GM12878 (cell line): Measurements from ENCODE around the gene FUT6. TPM values are rescaled to one million over a fixed set of nuclear protein-coding genes. Genes with fewer than 3 reads are reported as not detected.

Source experiments
- ATAC-seq: fragments of 200-7000 bp; cut with Tn5 transposase; 3 replicates; pipeline ENCODE4 v1.9.1; 2020; ENCODE audit warnings: mild to moderate bottlenecking, moderate library complexity
- BruUV-seq: library from RNA; stranded (reverse); fragments of 400-500 nt; replicated peaks from 2 replicates; lab custom pipeline; 2021; lab: Mats Ljungman, UMichigan
- CTCF ChIA-PET: fragments of 300-600 bp; sonication (Branson Sonifier 250); formaldehyde crosslinking; extraction: SDS; loops from one replicate; lab custom pipeline; 2021; ENCODE audit warnings: inconsistent platforms; lab: Yijun Ruan, JAX
- POLR2A ChIA-PET: fragments of 350-600 bp; formaldehyde crosslinking; extraction: SDS; loops from one replicate; lab custom pipeline; 2021; ENCODE audit warnings: inconsistent platforms; lab: Charles Lee
- RAD21 ChIA-PET: fragments of 300-600 bp; sonication (Branson Sonifier 250); formaldehyde crosslinking; loops from one replicate; lab custom pipeline; 2023; ENCODE audit warnings: antibody characterized with exemption; ENCODE audit not compliant: unreplicated experiment; lab: Charles Lee
- SMC1A ChIA-PET: fragments of 300-600 bp; sonication (Branson Sonifier 250); formaldehyde crosslinking; loops from one replicate; lab custom pipeline; 2023; ENCODE audit not compliant: unreplicated experiment, uncharacterized antibody; lab: Charles Lee
- DNase-seq: peaks from one replicate; pipeline ENCODE4 v3.0.0-alpha.2; 2011; ENCODE audit warnings: low read depth, low spot score
- FAIRE-seq: peaks from 3 replicates; lab custom pipeline; 2011; peaks lifted over from hg19 to GRCh38; lab: Jason Lieb, UNC
- H2AFZ ChIP-seq: 2 replicates; pipeline ENCODE4 v1.6.0; 2011; ENCODE audit warnings: low read depth, low read length, control low read depth; ENCODE audit not compliant: control insufficient read depth
- H3K27ac ChIP-seq: 2 replicates; pipeline ENCODE4 v1.5.1; 2011; ENCODE audit warnings: control low read depth; ENCODE audit not compliant: control insufficient read depth, insufficient read depth
- H3K27me3 ChIP-seq, 2 experiments: replicated peaks in 1 of 2; 2 replicates each; pipeline versions ENCODE4 v1.6.0 to v1.6.1; 2011; ENCODE audit warnings: low read length in 1 of 2; ENCODE audit not compliant: control insufficient read depth in 2 of 2, insufficient read depth in 2 of 2
- H3K36me3 ChIP-seq, 2 experiments: 2 replicates each; pipeline ENCODE4 v1.5.1; 2011; ENCODE audit warnings: low read length in 1 of 2; ENCODE audit not compliant: control insufficient read depth in 2 of 2, insufficient read depth in 2 of 2
- H3K4me1 ChIP-seq: 2 replicates; pipeline ENCODE4 v1.6.1; 2011; ENCODE audit warnings: mild to moderate bottlenecking, low read length, moderate library complexity, mixed read lengths; ENCODE audit not compliant: control insufficient read depth, insufficient read depth
- H3K4me2 ChIP-seq: 2 replicates; pipeline ENCODE4 v1.6.0; 2011; ENCODE audit warnings: control low read depth; ENCODE audit not compliant: control insufficient read depth, insufficient read depth
- H3K4me3 ChIP-seq: fragments of 200-600 bp; sonication (generic); 2 replicates; pipeline ENCODE4 v1.5.1; 2016
- H3K79me2 ChIP-seq: 2 replicates; pipeline ENCODE4 v1.6.0; 2011; ENCODE audit warnings: low read length; ENCODE audit not compliant: control insufficient read depth, insufficient read depth
- H3K9ac ChIP-seq: 2 replicates; pipeline ENCODE4 v1.8.0; 2011; ENCODE audit warnings: low read length, control low read depth, mixed read lengths; ENCODE audit not compliant: control insufficient read depth, insufficient read depth
- H3K9me3 ChIP-seq: replicated peaks from 3 replicates; pipeline ENCODE4 v1.5.1; 2011; ENCODE audit warnings: mild to moderate bottlenecking, low read length; ENCODE audit not compliant: control insufficient read depth, insufficient read depth
- H4K20me1 ChIP-seq: 2 replicates; pipeline ENCODE4 v1.6.0; 2011; ENCODE audit not compliant: control insufficient read depth, insufficient read depth
- CBX3 ChIP-seq: fragments of 200-600 bp; sonication (generic); IDR thresholded peaks from 2 replicates; pipeline ENCODE4 v1.6.1; 2016; ENCODE audit warnings: low read depth, borderline replicate concordance
- E2F8 ChIP-seq: fragments of 450-650 bp; IDR thresholded peaks from 2 replicates; pipeline ENCODE4 v1.6.1; 2018; ENCODE audit warnings: mild to moderate bottlenecking, low read depth, moderate library complexity; ENCODE audit not compliant: partially characterized antibody
- HDGF ChIP-seq: fragments of 450-650 bp; IDR thresholded peaks from 2 replicates; pipeline ENCODE4 v1.6.1; 2016; ENCODE audit warnings: antibody characterized with exemption
- NBN ChIP-seq: fragments of 450-650 bp; IDR thresholded peaks from 2 replicates; pipeline ENCODE4 v1.6.1; 2016
- SMAD5 ChIP-seq: IDR thresholded peaks from 2 replicates; pipeline ENCODE4 v1.6.1; 2016; ENCODE audit warnings: antibody characterized with exemption, low read depth
- SREBF2 ChIP-seq: IDR thresholded peaks from 2 replicates; pipeline ENCODE4 v1.6.1; 2012; ENCODE audit warnings: mild to moderate bottlenecking, low read length
- SUZ12 ChIP-seq: fragments of 200-600 bp; sonication (generic); IDR thresholded peaks from one replicate; pipeline ENCODE4 v1.6.1; 2018; ENCODE audit warnings: antibody characterized with exemption, mild to moderate bottlenecking; ENCODE audit not compliant: unreplicated experiment
- WRNIP1 ChIP-seq: IDR thresholded peaks from 2 replicates; pipeline ENCODE4 v1.6.1; 2011; ENCODE audit warnings: low read depth, low read length, improper control_type of control experiment, borderline replicate concordance
- ZNF24 ChIP-seq: fragments of 450-650 bp; IDR thresholded peaks from 2 replicates; pipeline ENCODE4 v1.6.1; 2017; ENCODE audit warnings: antibody characterized with exemption, mild to moderate bottlenecking
- WGBS: methylation state at CpG from one replicate; pipeline ENCODE4 v1.1.6; 2016; ENCODE audit warnings: low lambda C conversion rate; ENCODE audit not compliant: insufficient replicate concordance, insufficient coverage; ENCODE audit errors: missing lambda C conversion rate; 5-methylcytosine and 5-hydroxymethylcytosine counted together
- in situ Hi-C: fragments of 300-500 bp; cut with MboI; formaldehyde crosslinking; loops from 9 replicates; pipeline ENCODE4 v1.14.3; 2018; ENCODE audit warnings: mixed read lengths
- intact Hi-C: fragments of 100-400 bp; cut with micrococcal nuclease; formaldehyde crosslinking; loops from one replicate; pipeline ENCODE4 v1.14.2; 2022; ENCODE audit not compliant: unreplicated experiment
- polyA plus RNA-seq, 11 experiments: library from polyadenylated mRNA; depleted of rRNA in 4 of 11; unstranded in 6 of 11; stranded (reverse) in 5 of 11; fragments of >200 nt; fragmentation: Nextera tagmentation in 4 of 11; fragmentation: Illumina TruSeq in 1 of 11; extraction: Ambion mirVana in 4 of 11; extraction: Trizol in 1 of 11; gene quantifications; 1 replicate in 1 of 11; 2 replicates in 10 of 11; pipeline versions ENCODE4 v1.2.1 to v1.2.3, GENCODE V29; 2011 to 2016; ENCODE audit warnings: inconsistent platforms in 2 of 11, missing spikeins in 2 of 11, low read depth in 1 of 11
- total RNA-seq, 4 experiments: library from RNA; depleted of rRNA in 3 of 4; stranded (reverse); fragments of >200 nt in 3 of 4; fragmentation: Illumina TruSeq in 1 of 4; extraction: Trizol in 1 of 4; gene quantifications; 2 replicates each; pipeline versions ENCODE4 v1.2.1 to v1.2.3, GENCODE V29; 2013 to 2021

The FUT6 gene
- total and polyA plus RNA-seq, 10 of the 15 experiments (the other 5 are each of a cell fraction or from before 2014, with no cell fraction given): not detected

GRCh38 chr19:5851302-5851701 lies 11.8 kb upstream of the FUT6 start, which contains the start of gene FUT3:
FUT3 (minus strand) TSS chr19:5851449.
- no TSS peak for BruUV-seq
- Histone ChIP-seq H3K27me3 (no peaks in the 10 kb centered on the region; a peak in 1 of 4 replicates), H3K4me2 (no peak within 1 kb of the TSS), H2AFZ (no peak within 1 kb of the TSS), H3K79me2 (no peaks in the 10 kb centered on the region), H3K27ac (no peak within 1 kb of the TSS), H4K20me1 (no peaks in the 10 kb centered on the region), H3K36me3 (no peaks in the 10 kb centered on the region), H3K9me3 (no peaks in the 10 kb centered on the region), H3K4me1 (no peaks in the 10 kb centered on the region), H3K9ac (no peak within 1 kb of the TSS), H3K4me3 (no peak within 1 kb of the TSS)
- 53% methylated on average over 10 of the region's 10 CpGs for WGBS
- DNase-seq: no peak
- FAIRE-seq: no peak
- ChIA-PET CTCF (no interaction called here), SMC1A (no interaction called here), POLR2A (no interaction called here), RAD21 (no interaction called here)
- in situ Hi-C loops: no loop called here
- intact Hi-C loops: no loop called here
- ATAC-seq: no peak
- TF ChIP-seq WRNIP1: no peak
- no peak for TF ChIP-seq SREBF2
- TF ChIP-seq HDGF: no peak
- no peak for TF ChIP-seq ZNF24
- no peak for TF ChIP-seq E2F8
- no peak for TF ChIP-seq CBX3
- TF ChIP-seq NBN: no peak
- TF ChIP-seq SMAD5: no peak
- no peak for TF ChIP-seq SUZ12
